ENCODE measurements around the gene GPR142.

Gene GPR142

DNA sequence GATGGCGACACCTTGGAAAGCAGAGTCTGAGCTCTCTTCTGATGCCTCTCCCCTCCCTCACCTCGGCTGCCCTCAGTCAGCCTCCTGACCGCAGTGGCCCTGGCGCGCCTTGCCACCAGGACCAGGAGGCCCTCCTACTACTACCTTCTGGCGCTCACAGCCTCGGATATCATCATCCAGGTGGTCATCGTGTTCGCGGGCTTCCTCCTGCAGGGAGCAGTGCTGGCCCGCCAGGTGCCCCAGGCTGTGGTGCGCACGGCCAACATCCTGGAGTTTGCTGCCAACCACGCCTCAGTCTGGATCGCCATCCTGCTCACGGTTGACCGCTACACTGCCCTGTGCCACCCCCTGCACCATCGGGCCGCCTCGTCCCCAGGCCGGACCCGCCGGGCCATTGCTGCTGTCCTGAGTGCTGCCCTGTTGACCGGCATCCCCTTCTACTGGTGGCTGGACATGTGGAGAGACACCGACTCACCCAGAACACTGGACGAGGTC is 4.4 kb downstream of the GPR142 start:
- DNase-seq: no peak

DNA sequence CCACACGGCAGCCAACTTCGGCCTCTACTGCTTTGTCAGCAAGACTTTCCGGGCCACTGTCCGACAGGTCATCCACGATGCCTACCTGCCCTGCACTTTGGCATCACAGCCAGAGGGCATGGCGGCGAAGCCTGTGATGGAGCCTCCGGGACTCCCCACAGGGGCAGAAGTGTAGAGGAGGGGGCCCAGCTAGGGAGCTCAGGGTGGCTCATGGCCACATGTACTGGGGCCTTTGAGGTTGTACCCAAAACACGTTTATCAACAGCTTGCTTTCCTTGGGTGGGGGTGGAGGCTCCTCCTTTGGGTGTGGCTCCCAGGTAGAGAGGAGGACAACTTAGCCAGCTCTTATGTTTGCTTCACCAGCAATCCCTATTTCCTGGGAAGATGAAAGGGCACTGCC is 5.1 kb downstream of the GPR142 start:
- no peak for DNase-seq

DNA sequence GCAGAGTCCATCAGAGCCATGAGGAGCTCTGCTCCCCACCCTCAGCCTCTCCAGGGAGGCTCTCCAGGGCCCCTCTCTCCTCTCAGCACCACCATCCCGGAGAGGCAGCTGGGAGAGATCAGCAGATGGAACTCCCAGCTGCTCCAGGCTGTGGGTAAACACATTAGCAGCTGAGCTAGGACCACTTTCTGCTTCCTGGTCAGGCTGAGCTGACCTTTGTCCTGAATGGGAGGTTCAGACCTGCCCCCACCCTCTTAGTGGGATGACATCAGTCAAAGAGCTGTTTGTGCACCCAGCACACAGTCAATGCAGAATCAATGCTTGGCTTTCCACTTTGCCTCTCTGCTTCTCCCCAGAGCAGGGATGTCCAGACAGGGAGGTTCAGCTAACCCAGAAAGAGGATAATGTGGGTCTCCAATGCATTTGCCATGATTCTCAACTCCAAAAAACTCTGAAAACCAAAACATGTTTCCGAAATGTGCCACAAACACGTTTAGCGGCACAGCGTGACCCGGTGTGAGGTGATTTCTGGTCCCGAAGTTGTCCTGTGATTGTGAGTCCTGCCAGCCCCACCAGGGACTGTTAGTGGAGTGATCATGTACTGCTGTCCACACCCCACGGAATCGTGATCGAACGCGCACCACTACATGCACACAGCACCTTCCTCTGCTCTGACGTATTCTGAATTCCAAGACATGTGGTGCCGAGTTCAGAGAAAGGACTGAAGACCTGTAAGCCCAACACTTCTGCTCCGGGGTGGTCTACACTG is 6.7 kb downstream of the GPR142 start:
- DNase-seq: peak; percentile 59

DNA sequence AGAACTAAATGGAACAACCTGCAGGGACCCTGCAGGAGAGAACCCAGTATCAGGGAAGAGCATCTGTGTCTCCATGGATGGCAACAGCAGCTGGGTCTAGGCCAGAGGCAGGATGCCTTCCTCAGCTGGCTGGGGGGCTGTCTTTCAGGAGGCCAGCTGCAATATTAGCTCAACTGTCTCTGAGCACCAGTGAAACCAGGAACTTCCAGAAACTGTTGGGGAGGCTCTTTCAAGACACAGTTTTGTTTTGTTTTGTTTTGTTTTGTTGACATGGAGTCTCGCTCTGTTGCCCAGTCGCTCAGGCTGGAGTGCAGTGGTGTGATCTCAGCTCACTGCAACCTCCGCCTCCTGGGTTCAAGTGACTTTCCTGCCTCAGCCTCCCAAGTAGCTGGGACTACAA is 7.6 kb downstream of the GPR142 start:
- DNase-seq: peak; percentile 17

DNA sequence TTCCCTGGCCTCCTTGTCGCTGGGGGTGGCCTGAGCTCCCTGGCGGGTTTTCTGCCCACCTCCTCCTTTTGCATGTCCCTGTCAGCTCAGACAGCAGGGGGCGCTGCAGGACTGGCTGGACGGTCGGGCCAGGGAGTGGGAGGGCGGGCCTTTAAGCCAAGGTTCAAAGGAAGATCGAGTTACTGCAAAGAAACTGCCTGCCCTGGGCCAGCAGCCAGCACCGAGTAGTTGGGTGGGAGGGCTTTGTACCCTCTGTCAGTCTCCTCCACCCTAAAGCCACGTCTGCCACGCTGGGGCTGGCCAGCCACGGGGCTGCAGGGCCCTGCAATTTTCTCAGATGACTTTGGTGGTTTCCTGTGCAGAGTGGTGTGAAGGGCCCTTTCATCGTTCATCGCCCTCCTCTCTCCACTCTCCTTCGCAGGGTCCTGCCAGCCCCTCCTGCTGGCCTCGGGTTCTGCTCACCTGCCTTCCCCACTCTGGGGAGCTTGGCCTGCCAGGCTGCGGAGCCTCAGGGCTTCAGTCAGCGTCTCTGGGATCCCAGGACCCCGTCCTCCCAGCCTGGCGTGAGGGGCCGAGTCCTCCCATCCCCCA is 12.3 kb downstream of the GPR142 start:
- DNase-seq: peak; percentile 83

DNA sequence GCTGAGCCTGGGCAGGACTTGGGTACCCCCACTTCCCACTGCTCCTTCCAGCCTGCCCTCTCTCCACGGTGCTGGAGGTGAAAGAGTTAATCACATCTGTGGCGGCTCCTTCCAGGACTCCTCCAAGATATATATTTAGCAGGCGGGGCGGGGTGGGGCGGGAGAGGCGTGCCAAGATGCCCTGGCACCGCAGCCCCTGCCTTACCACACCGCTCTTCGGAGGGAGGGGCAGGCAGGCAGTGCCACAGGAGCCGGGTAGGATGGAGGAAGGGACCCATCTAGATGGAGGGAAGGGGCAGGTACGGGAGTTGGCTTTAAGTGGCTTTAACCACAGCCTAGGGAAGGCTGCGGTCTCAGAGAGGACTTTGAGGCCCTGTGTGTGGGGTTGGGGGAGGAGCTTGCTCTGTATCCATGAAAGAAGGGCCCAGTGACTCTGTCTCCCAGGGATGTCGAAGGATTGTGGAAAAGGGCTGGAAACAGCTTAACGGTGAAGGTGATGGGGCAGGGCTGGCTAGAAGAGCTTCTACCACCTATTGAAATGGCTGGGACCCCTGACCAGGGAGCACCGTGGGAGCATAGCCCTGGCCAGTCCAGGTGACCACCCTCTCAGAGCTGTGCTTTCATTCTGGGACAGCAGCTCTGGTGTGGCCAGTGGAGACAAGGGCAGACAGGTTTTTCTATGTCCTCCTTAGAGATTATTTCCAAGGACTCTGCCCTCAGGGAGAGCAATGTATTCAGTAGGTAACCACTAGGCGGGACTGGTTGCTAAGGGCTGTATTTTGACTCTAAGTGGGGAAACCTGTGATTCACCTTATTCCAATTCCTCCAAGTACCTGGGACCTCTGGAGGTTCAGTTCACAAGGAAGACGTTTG is 13.0 kb downstream of the GPR142 start:
- DNase-seq: no peak

DNA sequence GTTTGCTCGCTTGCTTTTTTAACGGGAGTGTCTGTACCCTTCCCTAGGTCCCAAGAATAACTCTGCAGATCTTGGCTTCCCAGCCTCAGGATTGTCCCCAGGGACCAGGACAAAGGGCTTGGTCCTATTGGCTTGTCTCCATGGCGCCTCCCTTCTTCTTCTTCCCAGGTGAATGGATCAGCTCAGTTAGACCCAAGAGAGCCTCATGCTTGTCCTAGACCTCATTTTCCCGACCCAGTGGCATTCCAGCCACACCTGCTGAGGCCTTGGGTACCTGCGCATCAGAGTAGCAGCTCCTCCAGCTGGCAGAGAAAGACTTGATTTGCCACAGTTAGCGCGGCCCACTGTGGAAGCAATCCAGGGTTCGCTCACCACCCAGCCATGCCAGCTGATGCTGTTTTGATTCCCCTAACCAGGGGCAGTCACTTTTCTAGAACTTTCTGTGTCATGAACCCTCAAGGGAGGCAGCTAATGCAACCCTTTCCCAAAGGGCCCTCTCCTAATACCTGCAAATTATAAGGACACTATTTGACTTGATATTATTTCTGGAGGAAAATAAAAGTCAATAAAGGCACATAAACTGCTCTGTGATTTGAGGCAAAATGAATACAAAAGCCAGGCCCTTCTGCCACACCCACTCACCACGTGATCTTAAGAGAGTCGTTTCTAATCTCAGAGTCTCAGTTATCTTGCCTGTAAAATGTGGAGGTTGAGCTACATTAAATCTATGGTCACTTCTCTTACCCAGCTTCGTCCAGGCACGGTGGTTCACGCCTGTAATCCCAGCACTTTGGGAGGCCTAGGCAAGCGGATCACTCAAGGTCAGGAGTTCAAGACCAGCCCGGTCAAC is 13.9 kb downstream of the GPR142 start:
- DNase-seq: no peak

DNA sequence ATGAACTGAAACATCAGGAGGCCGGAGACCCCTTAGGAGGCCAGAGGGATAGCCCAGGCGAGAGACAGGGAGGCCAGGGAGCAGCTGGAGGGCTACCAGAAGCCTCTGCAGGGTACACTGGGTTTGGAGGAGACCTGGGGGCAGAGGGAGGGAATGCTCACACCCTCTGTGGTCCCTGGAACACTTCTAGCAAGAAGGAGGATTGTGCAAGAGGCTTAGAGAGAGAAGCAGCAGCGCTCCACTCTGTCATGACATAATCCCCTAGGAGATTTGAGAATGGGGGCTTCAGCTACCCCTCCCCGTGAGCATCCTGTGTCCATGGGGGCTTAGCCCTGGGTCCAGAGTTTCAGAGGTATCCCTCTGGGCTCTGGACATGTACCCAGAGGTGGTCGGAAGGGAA is 15.8 kb downstream of the GPR142 start:
- DNase-seq: no peak

DNA sequence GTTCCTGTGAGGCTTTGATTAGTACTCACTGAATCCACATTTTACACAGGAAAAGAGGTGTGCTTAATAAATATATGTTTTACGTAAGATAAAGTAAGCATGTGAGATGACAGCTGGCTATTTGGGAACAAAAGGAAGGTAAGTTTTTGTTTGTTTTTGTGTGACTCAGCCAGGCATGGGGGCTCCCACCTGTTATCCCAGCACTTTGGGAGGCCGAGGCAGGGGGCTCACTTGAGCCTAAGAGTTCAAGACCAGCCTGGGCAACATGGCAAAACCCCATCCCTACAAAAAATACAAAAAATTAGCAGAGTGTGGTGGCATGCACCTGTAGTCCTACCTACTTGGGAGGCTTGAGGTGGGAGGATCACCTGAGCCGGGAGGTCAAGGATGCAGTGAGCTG is 17.9 kb downstream of the GPR142 start:
- no peak for DNase-seq

DNA sequence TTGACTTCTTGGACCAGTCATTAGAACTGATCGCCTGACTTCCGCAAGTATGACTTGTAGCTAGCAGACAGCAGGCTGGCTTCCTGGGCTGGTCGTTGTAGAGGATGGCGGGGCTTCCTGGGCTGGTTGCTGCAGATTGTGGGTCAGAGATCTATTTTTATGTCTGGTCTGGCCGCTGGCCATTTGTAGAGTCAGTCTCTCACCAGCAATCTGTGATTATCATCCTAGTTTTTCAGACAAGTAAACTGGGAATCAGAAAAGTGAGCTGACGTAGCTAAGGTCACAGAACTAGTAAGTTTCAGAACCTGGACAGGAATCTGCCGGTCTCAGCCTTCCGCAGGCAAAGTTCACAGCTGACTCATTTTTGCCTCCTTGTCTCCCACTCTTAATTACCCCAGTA is 19.1 kb downstream of the GPR142 start:
- DNase-seq: no peak

DNA sequence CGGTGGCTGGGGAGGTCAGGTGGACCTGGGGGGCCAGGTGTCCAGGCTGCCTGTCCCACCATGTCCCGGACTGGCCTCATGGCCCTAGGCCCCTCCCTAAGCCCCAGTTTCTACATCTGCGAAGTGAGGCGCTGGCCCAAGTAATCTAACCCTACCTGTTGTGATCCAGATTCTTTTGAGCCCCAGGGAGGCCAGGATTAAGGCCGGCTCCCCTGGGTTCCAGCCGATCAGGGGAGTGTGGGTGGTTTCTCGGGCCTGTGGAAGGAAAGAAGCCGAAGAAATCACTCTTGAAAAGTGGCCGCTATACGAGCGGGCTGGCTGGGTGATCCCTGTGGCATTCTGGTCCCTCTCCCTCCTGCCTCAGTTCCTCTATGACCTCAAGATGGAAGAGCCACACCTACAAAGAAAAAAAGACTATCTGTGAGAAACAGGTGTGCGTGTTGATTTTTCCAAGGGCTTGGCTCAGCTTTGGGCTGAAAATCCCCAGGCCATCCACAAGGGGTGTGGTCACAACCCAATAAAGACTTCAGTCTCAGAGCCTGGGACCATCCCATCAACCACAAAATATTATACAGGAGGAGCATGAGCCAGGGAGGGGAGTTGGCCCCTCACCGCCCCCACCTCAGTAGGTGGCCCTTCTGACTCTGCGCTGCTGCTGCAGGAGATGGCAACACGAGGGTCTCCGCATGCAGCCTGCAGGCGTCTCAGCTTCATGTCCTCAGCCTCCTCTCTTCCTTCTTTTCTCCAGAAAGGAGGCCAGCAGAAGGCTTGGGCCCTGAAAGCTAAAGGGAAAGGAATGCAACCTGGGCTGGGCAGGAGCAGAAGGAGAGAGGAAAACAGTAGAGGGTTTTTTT is 20.3 kb downstream of the GPR142 start:
- no peak for DNase-seq

DNA sequence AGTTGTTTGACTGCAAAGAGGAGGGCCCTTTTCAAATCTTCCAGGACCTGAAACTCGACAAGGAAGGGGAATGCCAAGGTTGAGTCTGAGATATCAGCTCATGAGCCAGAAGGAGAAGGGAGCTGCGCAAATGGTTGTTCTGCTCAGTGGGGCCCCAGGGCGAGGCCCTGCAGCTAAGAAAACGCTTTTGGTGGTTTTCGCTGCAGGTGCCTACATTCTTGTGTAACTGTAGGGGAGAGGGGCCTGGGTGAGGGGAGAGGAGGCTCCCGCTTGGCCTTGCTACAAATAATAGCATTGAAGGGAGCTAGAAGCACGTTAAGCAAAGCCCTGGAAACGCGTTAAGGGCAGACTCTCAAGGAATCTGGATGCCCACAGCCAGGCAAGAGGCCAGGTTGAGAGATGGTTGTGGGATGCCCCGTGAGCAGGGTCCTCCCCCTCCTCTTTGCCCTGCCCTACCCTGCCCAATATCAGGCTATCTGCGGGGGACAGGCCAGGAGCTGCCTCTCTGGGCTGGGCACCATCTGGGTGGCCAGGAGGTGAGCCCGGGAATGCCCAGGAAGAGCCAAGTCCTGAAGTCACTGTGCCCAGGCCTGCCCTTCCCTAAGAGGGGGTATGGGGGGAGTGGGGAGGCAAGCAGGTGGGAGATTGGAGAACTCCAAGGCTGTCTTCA is 21.9 kb downstream of the GPR142 start:
- no peak for DNase-seq

DNA sequence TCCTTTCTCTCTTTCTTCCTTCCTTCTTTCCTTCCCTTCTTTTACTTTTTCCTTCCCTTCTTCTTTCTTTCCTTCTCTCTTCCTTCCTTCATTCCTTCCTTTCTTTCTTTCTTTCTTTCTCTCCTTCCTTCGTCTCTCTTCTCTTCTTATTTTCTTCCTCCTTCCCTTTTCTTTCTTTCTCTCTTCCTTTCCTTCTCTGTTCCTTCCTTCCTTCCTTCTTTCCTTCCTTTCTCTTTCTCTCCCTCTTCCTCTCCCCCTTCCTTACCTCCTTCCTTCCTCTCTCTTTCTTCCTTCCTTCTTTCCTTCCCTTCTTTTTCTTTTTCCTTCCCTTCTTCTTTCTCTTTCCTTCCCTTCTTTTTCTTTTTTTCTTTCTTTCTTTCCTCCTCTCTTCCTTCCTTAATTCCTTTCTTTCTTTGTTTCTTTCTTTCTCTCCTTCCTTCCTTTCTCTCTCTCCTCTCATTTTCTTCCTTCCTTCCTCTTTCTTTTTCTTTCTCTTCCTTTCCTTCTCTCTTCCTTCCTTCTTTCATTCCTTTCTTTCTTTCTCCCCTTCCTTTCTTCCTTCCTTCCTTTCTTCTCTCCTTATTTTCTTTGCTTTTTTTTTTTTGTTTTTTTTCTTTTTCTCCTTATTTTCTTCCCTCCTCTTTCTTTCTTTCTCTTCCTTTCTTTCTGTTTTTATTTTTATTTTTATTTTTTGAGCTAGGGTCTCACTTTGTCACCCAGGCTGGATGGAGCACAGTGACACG is 22.8 kb downstream of the GPR142 start:
- no peak for DNase-seq

DNA sequence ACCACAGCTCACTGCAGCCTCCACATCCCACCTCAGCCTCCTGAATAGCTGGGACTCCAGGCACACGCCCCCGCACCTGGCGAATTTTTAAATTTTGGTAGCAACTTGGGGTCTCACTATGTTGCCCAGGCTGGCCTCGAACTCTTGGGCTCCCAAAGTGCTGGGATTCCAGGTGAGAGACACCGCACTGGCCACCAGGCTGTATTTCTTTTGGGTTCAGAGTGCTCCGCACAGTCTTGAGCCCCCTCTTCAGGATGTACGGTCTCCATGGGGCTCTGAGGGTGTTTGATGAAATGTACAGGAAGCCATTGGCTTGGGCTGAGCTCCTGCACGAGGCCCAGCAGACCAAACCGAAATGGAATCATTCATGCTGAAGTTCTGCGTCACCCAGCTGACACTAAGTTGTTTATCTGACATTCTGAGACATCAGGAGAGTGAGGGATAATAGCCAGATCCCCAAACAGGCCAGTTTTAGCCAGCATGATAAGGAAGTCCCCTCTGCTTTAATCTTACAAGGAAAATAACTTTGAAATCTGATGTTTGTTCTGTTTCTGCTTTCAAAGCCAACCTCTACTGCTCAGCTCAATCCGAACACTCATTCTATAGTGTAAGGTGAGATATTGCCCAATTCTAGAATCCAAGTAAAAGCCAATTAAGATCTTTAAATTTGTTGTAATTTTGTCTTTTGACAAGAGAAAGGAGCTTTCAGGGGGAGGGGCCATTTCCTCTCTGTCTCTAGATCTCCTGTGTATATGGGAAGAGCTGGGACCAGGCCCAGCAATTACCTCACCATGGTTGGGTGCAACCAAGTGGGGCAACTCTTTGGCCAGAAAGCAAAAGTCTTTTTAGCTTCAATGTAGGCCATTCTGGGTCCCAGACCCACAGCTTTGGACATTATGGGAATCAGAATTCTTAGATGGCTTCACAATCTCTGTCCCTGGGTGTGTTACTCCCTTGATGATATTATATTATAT is 23.7 kb downstream of the GPR142 start:
- DNase-seq: no peak

DNA sequence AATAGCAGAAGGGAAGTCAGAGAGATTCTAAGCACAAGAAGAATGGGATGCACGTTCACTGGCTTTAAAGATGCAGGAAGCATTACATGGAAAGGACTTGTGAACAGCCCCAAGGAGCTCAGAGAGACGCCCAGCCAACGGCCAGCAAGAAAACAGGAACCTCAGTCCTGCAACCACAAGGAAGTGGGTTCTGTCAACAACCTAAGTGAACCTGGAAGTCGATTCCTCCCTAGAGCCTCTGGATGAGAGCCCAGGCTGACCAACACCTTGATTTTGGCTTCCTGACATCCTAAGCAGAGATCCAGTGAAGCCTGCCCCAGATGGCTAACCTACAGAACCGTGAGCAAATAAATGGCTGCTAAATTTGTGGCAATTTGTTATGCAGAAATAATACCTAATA is 24.5 kb downstream of the GPR142 start:
- no peak for DNase-seq

DNA sequence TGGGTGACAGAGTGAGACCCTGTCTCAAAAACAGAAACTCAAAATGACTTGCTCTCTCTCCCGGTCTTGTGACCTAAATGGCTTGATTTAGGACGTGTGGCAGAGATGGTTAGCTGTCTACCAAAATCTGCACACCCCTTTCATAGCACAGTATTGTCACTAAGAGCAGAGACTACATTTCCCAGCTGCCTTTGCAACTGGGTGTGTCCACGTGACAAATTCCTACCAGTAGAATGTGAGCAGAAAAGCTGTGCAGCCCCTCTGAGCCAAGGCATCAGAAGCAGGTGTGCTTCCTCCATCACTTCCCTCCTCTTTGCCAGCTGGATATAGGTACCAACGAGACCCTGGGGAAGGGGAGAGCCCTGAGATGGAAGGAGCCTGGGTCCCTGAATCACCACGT is 25.5 kb downstream of the GPR142 start:
- peak; percentile 4 for DNase-seq

DNA sequence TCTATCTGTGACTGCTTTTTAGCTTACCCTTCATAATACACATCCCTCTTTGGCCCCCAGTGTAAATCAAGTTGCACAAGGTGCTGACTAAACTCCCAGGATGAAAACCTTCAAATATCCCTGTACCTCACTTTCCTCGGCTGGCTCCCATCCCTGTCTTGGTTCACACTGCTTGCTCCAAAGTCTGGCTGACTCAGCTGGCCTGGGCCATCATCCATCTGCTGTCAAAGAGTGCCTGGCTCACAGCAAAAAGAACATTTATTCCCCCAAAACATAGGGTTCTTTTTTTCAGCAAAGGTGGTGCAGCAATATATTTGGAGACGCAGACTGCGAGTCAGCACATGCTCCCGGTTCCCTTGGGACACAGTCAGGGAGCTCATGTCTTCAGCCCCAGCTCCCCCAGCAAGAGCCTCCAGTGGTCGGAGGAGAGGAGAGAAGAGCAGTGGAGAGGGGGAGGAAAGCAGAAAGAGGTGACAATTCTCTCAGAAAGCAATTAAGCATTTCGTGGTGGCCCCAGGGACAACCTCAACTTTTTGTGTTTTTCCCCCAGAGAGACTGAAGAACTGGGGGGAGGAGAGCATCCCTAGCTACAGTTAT is 26.1 kb downstream of the GPR142 start:
- DNase-seq: no peak

DNA sequence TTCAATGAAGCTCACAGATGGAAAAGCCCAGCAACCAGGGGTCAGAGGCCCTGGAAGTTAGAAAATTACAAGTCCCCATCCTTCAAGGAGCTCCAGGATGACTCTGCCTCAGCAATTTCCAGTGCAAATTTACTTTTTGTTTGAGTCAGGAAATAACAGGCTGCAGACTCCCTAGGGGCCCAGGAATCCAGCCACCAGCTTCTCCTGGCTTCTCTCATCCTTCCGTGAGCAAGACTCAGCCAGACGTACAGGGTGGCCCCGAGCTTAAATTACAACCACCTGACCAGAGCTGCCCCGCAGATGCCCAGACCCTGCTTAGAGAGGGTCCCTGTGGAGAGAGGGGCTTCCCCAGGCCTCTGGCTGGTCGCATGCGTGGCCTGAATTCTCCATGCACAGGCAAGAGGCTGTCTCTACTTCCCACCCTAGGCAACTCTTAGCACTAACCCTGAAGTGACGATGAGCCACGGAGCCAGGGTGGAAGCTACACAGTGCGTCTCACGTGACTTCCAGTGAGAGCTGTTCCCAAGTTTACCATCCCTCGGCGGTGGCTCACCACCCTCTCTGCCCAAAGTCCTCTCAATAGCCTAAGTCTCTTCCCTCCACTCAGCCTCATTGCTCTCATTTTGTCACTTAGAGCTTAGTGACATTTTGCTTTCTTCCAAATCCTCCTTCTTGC is 27.1 kb downstream of the GPR142 start:
- DNase-seq: no peak

Data from NCI-H1694 treated with DMSO at 0.1 percent for 48 hours (cell line).